ENCODE data around the gene KCNA10. TPM values are rescaled to one million over a fixed set of nuclear protein-coding genes. Genes with fewer than 3 reads are reported as not detected.

Gene KCNA10
- total RNA-seq, 1 experiment from 2014 or later, result not detected

DNA sequence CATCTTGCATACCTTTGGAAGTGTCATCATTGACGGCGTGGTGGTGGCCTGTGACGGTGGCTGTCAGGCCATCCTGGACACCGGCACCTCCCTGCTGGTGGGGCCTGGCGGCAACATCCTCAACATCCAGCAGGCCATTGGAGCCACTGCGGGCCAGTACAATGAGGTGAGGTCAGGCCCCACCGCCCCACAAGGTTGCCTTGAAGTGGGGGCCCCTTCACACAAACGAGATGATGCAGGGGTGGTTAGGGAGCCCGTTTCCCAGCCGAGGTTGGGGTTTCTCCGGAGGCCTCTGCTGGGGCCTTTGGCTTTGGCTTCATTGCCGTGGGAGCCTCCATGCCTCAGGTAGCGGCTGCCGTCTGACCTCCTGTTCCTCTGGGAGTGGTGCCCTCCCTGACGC is 29.6 kb downstream of the KCNA10 start:
- RAD21 ChIA-PET (ENCODE audit: low non-redundant PET in 1 of 2, low total read pairs in 2 of 2, uncharacterized antibody in 2 of 2, unreplicated experiment in 2 of 2), result no interaction called here
- Histone ChIP-seq H3K9ac (ENCODE audit: low read length) (no peak overlapping the region), H3K4me3 (replicated peaks in 1 of 2; ENCODE audit: low read depth in 1 of 2, low read length in 2 of 2) (no peak overlapping the region), H3K4me1 (ENCODE audit: control insufficient read depth in 1 of 2, insufficient read depth in 2 of 2, low read length in 2 of 2) (no peaks in the 10 kb centered on the region; a peak in 1 of 4 replicates), H3K27me3 (ENCODE audit: insufficient read depth, low read length) (no peaks in the 10 kb centered on the region), H3K36me3 (ENCODE audit: control insufficient read depth in 1 of 2, insufficient read depth in 2 of 2, low read length in 2 of 2) (no peaks in the 10 kb centered on the region), H4K20me1 (ENCODE audit: insufficient read depth) (no peaks in the 10 kb centered on the region), H3K27ac (ENCODE audit: low read depth, low read length) (no peak overlapping the region), H2AFZ (ENCODE audit: low read depth, low read length, poor library complexity, severe bottlenecking) (no peak overlapping the region), H3K9me2 (ENCODE audit: insufficient read depth) (no peaks in the 10 kb centered on the region), H3K9me3 (ENCODE audit: control insufficient read depth in 1 of 2, insufficient read depth in 1 of 2, low read depth in 1 of 2, low read length in 2 of 2) (no peaks in the 10 kb centered on the region), H3K4me2 (ENCODE audit: low read length) (no peak overlapping the region), H3K79me2 (ENCODE audit: insufficient read depth, low read length) (no peaks in the 10 kb centered on the region)
- CTCF ChIA-PET, result no interaction called here
- ATAC-seq, result no peak
- DNase-seq (ENCODE audit: low read depth, low spot score), result no peak
- intact Hi-C loops (cut with micrococcal nuclease), result no loop called here
- POLR2A ChIA-PET, result no interaction called here
- BruUV-seq (replicated peaks), result no TSS peak
- TF ChIP-seq CEBPB (IDR thresholded peaks at IDR 0.05; ENCODE audit: low read depth) (no peak), CTCF (IDR thresholded peaks at IDR 0.05 in 2 of 3, conservative IDR thresholded peaks at IDR 0.05 in 1 of 3; ENCODE audit: borderline replicate concordance in 1 of 3, insufficient read depth in 1 of 3, low read depth in 2 of 3, low read length in 2 of 3) (no peak), ATF3 (IDR thresholded peaks at IDR 0.05) (no peak), SIN3A (IDR thresholded peaks at IDR 0.05; ENCODE audit: low read depth) (no peak), ELF1 (IDR thresholded peaks at IDR 0.05; ENCODE audit: borderline replicate concordance, low read depth) (no peak), TCF7L2 (IDR thresholded peaks at IDR 0.05; ENCODE audit: borderline replicate concordance, extremely low read depth, insufficient read depth, insufficient read length) (no peak), FOSL1 (IDR thresholded peaks at IDR 0.05; ENCODE audit: low read depth) (no peak), YY1 (IDR thresholded peaks at IDR 0.05; ENCODE audit: extremely low read depth, insufficient replicate concordance, low read depth, low read length) (no peak), POLR2A (IDR thresholded peaks at IDR 0.05; ENCODE audit: borderline replicate concordance, extremely low read depth, insufficient read depth, insufficient read length) (no peak), POLR2AphosphoS5 (IDR thresholded peaks at IDR 0.05; ENCODE audit: low read depth, low read length) (no peak), SP1 (IDR thresholded peaks at IDR 0.05; ENCODE audit: low read depth) (no peak), EZH2phosphoT487 (IDR thresholded peaks at IDR 0.05; ENCODE audit: borderline replicate concordance) (no peak)
